Large intestine (tissue), 3 donors: Measurements from ENCODE around the gene SART3. TPM values are rescaled to one million over a fixed set of nuclear protein-coding genes. Genes with fewer than 3 reads are reported as not detected.
"Not testable (repeated sequence)": the region's sequence is repeated elsewhere in the genome, so short reads cannot be mapped to it uniquely, and the experiment has no call there.

Experiments
- DNase-seq, 2 donors: peaks; one replicate each; pipeline versions ENCODE4 v3.0.0 to v3.0.0-alpha.2; 2013
- H3K27ac ChIP-seq: one replicate; pipeline ENCODE4 v1.5.1; 2013; ENCODE audit warnings: low read length
- H3K27me3 ChIP-seq: 2 replicates; pipeline ENCODE4 v1.6.1; 2013; ENCODE audit warnings: low read length; ENCODE audit not compliant: control insufficient read depth, insufficient read depth
- H3K36me3 ChIP-seq: 2 replicates; pipeline ENCODE4 v1.6.1; 2013; ENCODE audit warnings: low read length; ENCODE audit not compliant: control insufficient read depth, insufficient read depth
- H3K4me1 ChIP-seq: one replicate; pipeline ENCODE4 v1.6.1; 2013; ENCODE audit warnings: low read length; ENCODE audit not compliant: control insufficient read depth, insufficient read depth
- H3K4me3 ChIP-seq: one replicate; pipeline ENCODE4 v1.5.1; 2013; ENCODE audit warnings: low read length
- H3K9me3 ChIP-seq: one replicate; pipeline ENCODE4 v1.6.1; 2013; ENCODE audit warnings: mild to moderate bottlenecking, low read depth, low read length, moderate library complexity; ENCODE audit not compliant: control insufficient read depth
- WGBS: methylation state at CpG from one replicate; pipeline ENCODE4 v1.1.5; 2013; ENCODE audit warnings: low lambda C conversion rate; ENCODE audit not compliant: insufficient coverage; 5-methylcytosine and 5-hydroxymethylcytosine counted together
- polyA plus RNA-seq: library from polyadenylated mRNA; unstranded; fragments of 120-200 nt; gene quantifications from one replicate; pipeline ENCODE4 v1.2.1, GENCODE V29; 2013

The SART3 gene
- polyA plus RNA-seq, 1 donor, result 52.7 TPM

- peak in 1 of 2 donors; percentile 29 for DNase-seq
- Histone ChIP-seq H3K27ac (peak within 1 kb of the TSS; percentile 33), H3K4me3 (peak within 1 kb of the TSS; percentile 39), H3K36me3 (no peaks in the 10 kb centered on the region), H3K9me3 (no peaks in the 10 kb centered on the region), H3K27me3 (no peaks in the 10 kb centered on the region), H3K4me1 (no peaks in the 10 kb centered on the region)
- no CpG with 5 or more reads among the region's 27 CpGs for WGBS
Measured at GRCh38 chr12:108597559-108598471, 36.8 kb upstream of the SART3 start, which contains the start of gene TMEM119. Gene TMEM119, minus strand, starts transcription at chr12:108598084. Its CDS starts 5,701 bp downstream, at chr12:108592383.

- DNase-seq, result no peak
- Histone ChIP-seq H3K4me3 (peak overlapping the region; percentile 39), H3K27me3 (no peaks in the 10 kb centered on the region), H3K27ac (no peak overlapping the region), H3K9me3 (no peaks in the 10 kb centered on the region), H3K4me1 (no peaks in the 10 kb centered on the region), H3K36me3 (no peaks in the 10 kb centered on the region)
- no CpG with 5 or more reads among the region's 10 CpGs for WGBS
Measured at GRCh38 chr12:108596854-108597558, 36.0 kb upstream of the SART3 start.

GRCh38 chr12:108595711-108596647 is 35.0 kb upstream of the SART3 start:
- Histone ChIP-seq H3K36me3 (no peaks in the 10 kb centered on the region), H3K9me3 (no peaks in the 10 kb centered on the region), H3K27me3 (no peaks in the 10 kb centered on the region), H3K4me3 (peak overlapping the region; percentile 39), H3K4me1 (no peaks in the 10 kb centered on the region), H3K27ac (no peak overlapping the region)
- WGBS, result no CpG with 5 or more reads among the region's 17 CpGs
- no peak for DNase-seq

GRCh38 chr12:108594960-108595710 is 34.2 kb upstream of the SART3 start:
- no CpG with 5 or more reads among the region's 7 CpGs for WGBS
- Histone ChIP-seq H3K36me3 (no peaks in the 10 kb centered on the region), H3K4me3 (no peak overlapping the region), H3K4me1 (no peaks in the 10 kb centered on the region), H3K27me3 (no peaks in the 10 kb centered on the region), H3K27ac (no peak overlapping the region), H3K9me3 (no peaks in the 10 kb centered on the region)
- no peak for DNase-seq

GRCh38 chr12:108594323-108594903 is 33.4 kb upstream of the SART3 start:
- Histone ChIP-seq H3K4me1 (no peaks in the 10 kb centered on the region), H3K36me3 (no peaks in the 10 kb centered on the region), H3K27ac (no peak overlapping the region), H3K4me3 (no peak overlapping the region), H3K9me3 (no peaks in the 10 kb centered on the region), H3K27me3 (no peaks in the 10 kb centered on the region)
- WGBS, result 96% methylated on average over 6 of the region's 10 CpGs
- no peak for DNase-seq

- no peak overlapping the region for H3K4me3 ChIP-seq
Measured at GRCh38 chr12:108592033-108592909, 31.3 kb upstream of the SART3 start.

GRCh38 chr12:108591267-108591980 is 30.5 kb upstream of the SART3 start:
- Histone ChIP-seq H3K27me3 (no peaks in the 10 kb centered on the region), H3K4me3 (no peak overlapping the region), H3K36me3 (no peaks in the 10 kb centered on the region), H3K27ac (no peak overlapping the region), H3K4me1 (no peaks in the 10 kb centered on the region), H3K9me3 (no peaks in the 10 kb centered on the region)
- no peak for DNase-seq
- WGBS, result no CpG with 5 or more reads among the region's 22 CpGs

More at GRCh38 chr12:108592033-108592909, 31.3 kb upstream of the SART3 start:
- Histone ChIP-seq H3K9me3 (no peaks in the 10 kb centered on the region), H3K36me3 (no peaks in the 10 kb centered on the region), H3K27me3 (no peaks in the 10 kb centered on the region), H3K27ac (no peak overlapping the region), H3K4me1 (no peaks in the 10 kb centered on the region)
- 80% methylated on average over 2 of the region's 25 CpGs for WGBS
- no peak for DNase-seq

- H3K27me3 ChIP-seq, H3K4me1 ChIP-seq, H3K36me3 ChIP-seq, DNase-seq, H3K9me3 ChIP-seq, H3K4me3 ChIP-seq, H3K27ac ChIP-seq: not testable (repeated sequence)
- WGBS, result no CpG with 5 or more reads among the region's 9 CpGs
Measured at GRCh38 chr12:108590463-108590862, 29.5 kb upstream of the SART3 start.
